Activated T-cell treated with anti-CD3 and anti-CD28 coated beads for 24 hours (primary cell): ENCODE results near the gene A2M.

ENCODE experiments used
- DNase-seq: peaks from one replicate; pipeline ENCODE4 v3.0.0-alpha.2; 2020; ENCODE audit warnings: low read depth

The A2M gene

DNA sequence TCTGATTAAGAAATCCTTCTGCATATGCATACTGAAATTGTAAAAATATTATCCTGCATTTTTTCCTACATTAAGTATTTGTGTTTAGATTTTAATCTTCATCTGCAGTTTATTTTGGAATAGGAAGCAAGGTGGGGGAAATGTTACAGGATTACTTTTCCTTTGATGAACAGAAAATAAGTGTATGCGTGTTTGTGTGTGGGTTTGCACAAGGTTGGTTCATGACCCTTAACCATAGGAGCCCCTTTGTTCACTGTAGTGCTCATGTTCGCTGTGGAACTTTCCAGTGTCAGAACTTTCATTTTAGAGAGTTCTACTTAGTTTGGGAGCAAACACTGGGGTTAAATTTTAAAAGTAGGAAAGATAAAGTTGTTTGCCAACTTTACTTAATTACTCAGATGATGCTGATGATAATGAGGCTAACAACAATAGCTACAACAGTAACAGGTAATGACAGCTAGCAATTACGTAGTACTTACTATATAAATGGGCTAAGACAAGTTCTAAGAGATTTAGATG is 6.4 kb upstream of the A2M start:
- DNase-seq: no peak

DNA sequence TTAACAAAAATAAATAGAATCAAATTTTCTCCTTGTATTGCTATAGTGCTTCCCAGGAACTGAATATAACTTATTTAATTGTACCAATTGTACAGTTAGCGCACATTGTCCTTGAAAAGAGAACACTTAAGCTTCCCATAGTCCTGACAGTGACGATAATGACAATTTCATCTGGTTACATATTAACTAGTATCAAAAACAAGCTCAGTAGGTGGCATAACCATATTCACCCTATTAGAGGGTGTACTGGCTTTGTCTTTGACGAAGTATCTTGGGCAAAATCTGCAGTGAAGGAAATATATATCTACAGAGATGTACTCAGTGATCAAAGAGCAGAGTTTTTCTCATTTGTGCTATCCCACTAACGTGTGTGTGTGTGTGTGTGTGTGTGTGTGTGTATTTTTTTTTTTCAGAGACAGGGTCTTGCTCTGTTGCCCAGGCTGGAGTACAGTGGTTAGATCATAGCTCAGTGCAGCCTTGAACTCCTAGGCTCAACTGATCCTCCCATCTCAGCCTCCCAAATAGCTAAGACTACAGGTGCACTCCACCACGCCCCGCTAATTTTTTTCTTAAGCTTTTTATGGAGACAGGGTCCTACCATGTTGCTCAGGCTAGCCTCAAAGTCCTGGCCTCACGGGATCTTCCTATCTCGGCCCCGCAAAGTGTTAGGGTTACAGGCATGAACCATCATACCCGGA is 4.9 kb upstream of the A2M start:
- no peak for DNase-seq

DNA sequence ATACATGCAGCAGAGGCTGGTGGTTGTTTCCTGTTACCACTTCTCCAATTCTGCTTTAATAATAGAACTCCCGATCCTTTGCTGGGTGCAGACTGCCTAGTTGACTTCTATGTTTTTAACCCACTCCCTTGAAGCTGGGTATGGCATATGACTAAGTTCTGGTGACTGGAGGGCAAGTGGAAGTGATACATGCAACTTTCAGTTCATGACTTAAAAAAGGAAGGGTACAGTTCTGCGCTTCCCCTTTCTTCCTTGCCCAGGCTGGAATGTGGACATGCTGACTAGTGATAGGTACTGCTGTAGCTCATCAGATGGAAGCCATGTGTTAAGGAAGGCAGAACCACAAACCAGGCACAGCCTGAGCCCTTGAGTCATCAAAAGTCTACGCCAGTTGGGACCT is 2.4 kb upstream of the A2M start:
- DNase-seq: no peak

DNA sequence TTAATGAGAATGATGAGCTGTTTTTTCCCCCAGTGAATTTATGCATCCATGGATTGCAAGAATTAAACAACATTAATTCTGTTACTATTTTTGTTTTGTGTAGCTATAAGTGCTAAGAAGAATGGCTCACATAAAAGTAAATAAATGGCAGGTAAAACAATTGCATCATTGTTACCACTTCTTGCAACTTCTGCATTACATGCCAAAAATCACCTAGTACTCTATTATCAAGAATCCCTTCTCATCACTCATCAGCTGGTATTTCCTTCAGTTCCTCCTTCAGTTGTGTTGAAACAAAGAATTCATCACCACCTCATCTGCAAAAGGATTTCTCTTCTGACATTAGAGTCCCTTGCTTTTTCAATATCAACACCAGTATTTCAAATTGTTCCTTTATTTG is 773 bp downstream of the A2M start:
- no peak for DNase-seq

DNA sequence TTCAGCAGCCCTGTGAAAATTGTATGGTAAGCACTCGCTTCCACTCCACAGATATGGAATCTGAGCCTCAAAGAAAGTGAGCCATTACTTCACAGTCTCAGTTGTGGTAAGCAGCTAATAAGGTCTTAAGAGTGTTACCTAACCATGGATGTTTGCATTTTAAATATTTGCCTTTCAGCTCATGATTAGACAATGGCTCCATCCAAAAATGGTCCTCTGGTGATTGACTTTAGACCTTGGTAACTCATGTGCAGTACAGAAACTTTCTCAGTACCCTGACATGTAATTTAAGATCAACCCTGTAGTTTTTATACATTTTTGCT is 1.8 kb downstream of the A2M start:
- DNase-seq: no peak

DNA sequence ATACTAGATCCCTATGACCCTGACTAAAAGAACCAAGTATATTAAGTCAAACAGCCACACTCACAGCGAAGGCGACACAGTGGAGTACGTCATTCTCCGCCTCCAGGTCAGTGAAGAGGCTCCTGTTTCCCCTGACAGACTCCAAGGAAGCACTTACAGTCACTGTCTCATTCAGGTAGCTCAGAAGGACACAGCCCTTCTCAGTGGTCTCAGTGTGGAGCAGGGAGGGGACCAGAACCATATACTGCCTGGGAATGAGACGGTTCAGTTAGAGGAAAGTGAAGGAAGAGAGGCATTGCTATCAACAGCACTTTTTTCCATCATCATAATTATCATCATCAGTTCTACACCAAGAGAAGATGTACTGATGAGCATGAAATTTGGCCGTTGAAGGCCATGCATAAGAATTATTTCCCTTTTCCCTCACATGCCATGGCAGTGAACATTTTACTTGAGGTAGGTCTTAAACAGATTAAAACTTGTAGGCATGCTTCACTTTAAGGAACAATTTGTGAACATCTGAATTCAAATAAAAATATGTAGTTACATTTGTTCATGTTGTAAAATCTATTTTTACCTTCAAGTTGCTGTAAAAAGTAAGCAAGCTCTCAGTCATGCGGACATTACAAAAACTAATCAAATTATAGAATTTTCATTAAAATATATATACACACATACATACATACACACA is 2.3 kb downstream of the A2M start:
- no peak for DNase-seq

DNA sequence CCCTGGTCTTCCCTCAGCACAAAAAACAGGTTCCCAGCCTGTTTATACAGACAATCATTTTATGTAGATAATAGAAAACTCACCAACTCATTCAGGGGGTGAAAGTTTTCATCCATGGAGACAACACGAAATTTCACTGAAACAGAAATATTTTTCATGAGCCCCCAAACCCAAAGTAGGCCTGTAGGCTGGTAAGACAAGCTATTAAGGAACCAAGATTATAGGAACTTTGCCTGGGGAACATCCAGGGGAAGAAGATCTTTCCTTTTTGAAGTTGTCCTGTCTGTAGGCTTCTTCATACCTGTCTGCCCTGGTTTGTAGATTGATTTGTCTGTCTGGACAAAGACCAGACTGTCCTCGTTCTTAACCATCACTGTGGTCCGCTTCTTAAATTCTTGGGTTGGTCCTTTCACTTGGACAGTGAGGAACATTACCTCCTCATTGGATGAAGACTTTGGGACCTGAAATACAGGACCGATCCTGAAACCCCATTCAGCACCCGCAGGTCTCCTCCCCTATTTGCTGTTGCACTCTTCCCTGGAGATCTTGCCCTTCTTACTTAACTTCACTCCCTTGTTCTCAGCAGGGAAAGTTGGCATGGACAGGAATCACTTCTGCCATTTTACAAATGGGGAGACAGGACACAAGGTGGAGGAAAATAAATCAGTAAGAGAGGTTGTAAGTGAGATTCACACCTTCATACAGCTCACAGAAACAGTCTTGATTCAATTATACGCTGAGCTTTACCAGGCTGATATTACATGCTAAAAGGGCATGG is 3.5 kb downstream of the A2M start:
- no peak for DNase-seq

DNA sequence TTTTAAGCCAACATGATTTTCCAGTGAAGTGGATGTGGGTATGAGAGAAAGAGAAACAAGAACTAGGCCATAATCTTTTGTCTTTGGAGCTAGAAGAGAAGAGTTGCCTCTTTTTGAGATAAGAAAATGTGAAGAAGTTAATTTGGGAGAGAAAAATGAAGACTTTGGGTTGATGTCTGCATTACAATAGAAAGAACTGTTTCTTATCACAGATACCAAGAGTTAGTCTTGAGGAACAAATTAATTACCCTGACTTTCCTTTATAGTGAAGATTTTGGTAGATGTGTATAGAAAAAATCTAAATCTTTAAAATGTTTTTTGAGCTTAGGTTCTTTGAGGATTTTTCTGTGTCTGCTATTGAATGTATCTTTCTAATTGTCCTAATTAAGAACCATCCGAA is 4.2 kb downstream of the A2M start:
- DNase-seq: no peak

DNA sequence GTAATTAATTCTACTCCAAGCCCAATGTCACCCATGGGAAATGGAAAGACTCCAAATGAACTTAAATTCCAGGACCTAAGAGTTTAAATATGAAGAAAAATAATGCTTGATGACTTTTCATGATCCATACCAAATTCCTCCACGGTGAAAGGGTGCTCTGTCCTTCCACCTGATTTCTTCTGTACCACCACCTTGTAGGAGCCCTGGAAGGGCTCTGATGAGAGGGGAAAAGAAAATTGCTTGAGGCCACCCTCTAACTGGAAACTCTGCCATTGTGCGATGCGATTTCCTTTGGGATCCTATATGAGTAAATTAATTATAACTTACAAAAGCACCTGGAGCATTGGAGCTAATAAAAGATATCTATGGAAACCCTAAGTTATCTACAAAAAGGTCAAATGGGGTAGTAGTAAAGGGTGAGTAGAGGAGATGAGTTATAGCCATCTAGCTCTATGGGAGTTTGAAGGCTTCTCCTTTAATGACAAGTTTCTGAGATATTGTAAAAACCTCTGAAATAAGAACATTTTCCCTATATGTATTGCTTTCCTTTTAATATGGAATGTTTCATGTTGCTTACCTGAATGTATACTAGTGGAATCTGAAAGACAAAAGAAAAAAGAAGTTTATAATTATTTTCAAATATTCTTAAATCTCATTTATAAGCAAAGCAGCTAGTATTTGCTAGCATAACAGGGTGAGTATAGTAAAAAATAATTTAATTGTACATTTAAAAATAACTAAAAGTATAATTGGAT is 5.8 kb downstream of the A2M start:
- no peak for DNase-seq

DNA sequence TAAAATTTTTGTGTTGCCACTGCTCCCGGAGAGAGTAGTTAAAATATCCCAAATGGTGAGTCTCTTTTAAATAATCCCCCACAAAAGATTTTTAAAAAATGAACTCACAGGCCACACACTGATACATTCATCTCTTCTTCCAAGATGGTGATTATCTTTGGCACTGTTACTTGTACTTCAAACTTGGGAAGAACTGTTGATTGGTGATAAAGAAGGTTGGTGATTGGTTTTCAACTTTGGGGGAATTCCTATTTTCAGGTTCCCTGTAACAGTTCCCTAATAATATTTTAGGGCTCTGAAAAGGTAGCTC is 6.6 kb downstream of the A2M start:
- no peak for DNase-seq

DNA sequence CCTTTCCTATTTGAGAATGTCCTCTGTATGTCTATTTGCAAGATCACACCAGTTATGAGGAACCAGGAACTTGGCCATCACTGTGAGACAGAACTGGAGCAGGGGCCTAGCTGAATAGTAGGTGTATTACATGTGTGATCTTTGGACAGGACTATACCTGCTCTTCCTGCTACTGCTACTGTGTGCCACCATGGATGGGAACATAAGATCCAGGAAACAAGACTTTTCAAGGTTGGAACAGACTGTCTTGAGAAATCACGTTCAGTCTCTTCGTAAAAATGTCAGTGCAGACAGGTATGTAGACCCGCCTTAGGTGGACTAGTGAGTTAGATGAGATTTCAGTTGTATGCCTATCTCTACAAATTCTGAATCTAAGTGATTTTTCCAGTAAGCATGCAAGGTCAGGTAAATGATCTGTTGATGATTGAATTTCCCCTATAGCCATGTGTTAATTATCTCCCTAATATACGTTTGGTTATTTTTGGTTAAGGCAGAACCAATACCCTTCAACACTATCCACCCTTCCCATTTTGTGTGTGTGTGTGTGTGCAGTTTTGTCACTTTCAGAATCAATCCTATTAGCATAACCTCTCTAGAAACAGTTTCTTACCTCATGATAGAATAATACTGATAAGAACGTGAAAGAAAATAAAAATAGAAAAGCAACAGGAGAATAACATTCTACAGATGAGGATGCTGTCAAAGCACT is 7.1 kb downstream of the A2M start:
- no peak for DNase-seq

DNA sequence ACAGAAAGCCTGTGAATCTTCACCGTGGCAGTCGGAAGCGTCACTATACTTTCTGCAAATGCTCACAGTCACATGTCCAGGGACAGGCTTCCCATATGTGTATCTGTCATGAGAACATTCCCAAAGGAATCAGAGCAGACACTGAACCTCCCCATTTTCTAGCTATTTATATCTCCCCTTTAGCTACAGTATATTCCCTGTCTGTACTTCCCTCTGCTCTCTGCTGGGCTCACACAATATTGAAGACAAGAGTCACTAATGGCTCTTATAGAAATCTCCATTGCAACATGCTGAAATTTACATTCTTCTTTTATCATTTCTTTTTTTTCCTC is 8.2 kb downstream of the A2M start:
- DNase-seq: no peak

DNA sequence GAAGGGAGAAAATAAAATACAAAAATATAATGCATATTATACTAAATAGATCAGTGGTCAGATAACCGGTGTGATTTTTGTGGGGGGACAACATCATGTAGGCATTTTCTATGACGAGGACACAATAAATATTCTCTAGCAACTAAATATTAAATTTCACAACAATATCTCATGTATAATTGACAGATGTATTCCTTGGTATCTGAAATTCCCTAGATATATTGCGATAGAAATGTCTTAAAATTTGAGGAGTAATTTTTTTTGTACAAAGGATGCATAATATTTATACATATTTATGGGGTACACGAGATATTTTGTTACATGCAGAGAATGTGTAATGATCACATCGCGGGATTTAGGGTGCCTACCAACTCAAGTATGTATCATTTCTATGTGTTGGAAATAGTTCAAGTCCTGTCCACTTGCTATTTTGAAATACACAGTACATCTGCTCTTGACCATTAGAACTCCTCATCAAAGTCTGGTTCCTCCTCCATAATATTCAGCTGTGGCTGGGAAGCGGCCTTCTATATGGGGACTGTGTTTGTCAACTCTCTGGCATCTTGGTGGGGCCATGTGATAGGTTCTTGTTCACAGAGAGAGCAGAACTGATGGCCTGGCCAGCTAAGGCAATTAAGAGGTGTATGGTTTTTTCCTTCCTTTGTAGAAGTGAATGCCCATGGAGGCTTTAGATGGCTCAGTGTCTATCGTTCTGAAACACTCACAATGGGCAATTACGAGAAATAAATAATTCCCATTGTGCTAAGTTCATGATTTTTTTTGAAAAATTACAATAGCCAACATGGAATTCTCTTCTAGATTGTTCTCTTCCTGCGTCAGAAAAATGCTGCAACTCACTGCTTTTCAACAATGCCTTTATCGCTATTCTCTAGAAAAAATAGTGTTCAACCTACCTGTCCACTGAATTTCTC is 8.8 kb downstream of the A2M start:
- DNase-seq: no peak

DNA sequence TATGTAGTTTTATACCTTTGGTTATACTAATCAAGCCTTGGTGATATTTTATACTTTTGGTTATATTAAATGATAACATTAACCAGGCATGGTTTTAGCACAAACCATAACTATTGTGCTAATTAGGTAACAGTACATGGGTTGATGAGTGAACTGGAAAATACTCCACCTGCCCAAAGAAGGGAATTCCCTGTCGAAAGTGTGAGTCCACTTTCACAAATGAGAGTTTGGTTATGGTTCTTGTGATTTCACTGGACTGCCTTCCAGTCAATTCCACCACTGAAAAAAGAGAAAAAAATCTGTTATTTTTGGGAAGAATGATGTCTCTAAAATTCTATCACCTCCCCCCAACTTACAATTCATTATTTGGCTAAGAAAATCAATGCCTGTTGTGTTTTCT is 9.7 kb downstream of the A2M start:
- no peak for DNase-seq

DNA sequence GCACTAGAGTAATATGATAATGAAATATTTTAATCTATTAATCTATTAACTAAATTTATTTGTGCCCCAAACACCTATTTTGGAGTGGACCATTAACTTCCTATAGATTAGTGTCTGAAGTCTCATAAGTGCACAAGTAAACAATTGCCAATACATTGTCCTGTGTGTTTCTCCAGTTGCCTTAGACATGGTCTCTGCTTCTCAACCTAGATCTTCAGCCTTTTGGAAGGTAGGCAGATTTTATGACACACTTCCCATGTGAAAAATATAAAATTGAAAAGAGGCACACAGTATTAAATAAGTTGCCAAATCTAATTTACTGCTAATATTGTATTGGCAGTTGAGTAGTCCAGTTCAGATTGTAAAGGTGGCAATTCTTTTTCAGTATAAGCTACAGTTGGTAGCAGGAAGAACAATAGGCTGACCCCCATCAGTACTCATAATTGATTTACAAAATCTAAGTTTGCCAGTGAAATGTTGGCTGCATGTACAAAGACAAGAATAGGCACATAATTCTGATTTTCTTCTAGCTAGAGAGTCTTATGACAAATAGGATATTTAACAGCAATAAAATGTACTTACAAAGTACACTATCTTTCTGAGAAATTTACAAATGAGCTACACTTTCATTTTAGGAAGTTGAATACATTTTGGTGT is 10.8 kb downstream of the A2M start:
- no peak for DNase-seq

DNA sequence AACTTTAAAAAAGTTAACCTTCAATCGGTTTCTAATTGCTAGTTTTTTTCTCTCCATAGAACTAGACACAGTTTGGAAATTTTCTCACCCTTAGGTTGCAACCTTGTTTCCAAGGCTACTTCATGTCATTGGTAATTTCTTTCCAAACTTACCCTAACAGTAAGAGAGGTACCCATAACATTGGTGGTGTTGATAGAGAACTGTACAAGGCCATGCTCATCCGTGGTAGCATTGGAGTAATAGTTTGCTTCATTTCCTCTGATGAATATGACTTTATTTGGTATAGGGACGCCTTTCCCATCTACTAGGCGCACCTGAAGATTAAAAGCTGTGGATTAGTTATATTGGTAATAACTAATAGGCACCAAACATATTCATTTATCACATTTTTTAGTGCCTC is 11.6 kb downstream of the A2M start:
- DNase-seq: no peak

DNA sequence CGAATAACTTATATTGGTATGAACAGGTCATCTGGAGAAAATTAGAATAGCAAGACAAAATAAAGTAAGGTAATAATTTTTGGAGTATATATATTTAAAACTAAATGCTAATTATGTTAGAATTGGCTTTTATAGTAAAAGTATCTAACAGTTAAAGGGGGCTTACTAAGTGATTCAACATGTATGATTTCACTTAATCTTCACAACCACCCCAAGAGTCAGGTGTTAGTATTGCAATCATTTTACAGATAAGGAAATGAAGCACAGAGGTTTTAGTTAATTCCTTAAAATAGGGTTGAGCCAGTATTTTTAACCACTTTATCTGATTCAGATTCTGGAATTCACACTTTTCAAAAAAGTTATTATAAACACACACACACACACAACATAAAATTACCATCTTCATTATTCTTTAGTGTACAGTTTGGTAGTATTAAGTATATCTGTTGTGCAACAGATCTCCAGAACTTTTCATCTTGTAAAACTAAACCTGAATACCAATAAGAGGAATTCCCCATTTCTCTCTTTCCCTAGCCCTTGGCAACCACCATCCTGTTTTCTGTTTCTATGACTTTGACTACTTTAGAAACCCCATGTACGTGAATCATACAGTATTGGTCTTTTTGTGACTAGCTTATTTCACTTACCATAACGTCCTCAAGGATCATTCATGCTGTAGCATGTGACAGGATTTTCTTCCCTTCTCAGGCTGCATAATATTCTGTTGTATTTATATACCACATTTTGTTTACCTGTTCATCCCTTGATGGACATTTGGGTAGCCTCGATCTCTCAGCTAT is 12.5 kb downstream of the A2M start:
- no peak for DNase-seq

DNA sequence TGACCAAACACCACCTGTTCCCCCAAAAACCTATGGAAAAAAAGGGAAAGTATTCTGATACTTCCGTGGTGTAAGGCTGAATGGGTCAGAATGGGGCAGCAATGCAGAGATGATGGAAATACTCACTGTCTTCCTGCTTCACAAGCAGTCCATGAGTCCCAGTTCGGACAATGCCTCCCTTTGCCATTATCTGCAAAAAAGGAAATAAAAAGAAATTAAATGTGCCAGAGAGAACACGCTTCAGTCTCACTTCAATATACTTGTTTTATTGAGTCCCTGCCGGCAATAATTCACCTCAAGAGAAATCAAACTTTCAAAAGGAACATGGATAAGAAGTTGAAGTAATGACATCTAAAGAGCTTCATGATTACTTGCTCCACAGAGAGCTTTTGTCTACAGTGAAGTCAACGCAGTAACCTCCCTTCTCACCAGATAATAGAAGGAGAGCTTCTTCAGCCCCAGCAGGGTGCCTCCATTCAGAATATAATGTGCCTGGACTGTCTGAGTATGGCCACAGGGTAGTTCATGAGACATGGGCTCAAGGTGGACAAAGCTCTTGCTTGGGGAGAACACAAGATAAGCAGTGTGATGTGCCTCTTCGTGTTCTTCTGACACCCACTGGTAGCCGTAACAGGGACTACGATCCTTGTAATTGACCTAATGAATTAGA is 14.6 kb downstream of the A2M start:
- DNase-seq: no peak

DNA sequence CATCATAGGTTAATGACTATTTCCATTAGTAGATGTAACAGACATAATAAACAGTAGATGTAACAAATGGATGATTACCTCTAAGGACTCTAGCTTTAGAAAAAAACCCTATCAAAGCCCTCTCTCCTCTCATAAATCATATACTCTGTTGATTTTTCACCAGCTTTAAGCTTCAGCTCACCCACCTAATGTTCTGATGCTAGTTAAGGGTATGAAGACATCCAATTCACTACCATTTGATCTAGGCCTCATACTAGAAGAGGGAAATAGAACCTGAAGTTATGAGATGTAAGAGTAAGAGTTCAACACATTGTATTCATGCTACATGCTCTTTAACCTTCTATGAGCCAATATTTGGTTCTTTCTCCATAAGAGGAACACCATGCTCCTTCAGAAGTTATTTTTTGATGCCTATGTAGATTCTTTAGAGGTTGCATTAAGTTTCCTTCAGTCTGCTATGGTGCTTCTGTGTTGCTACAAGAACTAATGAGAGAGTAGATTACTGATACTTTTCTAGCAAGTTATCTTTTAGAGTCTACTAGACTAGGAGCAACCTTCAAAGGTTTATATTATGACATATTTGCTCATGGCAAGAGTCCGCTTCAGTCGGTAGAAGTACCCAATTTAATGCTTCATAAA is 16.0 kb downstream of the A2M start:
- no peak for DNase-seq
